Glomerular visceral epithelial cell (primary cell): ENCODE results near the gene NFE2L2.
"Not testable (repeated sequence)": the region's sequence is repeated elsewhere in the genome, so short reads cannot be mapped to it uniquely, and the experiment has no call there.

Experiments used
- DNase-seq: peaks from one replicate; pipeline ENCODE4 v3.0.0-alpha.2; 2016; ENCODE audit errors: extremely low spot score

Gene NFE2L2

GRCh38 chr2:177264693-177265587, at the start of gene NFE2L2:
TSS of gene NFE2L2 (minus strand) at chr2:177264727. CDS start at chr2:177264576, 151 bp downstream.
- DNase-seq: peak; percentile 93

DNA sequence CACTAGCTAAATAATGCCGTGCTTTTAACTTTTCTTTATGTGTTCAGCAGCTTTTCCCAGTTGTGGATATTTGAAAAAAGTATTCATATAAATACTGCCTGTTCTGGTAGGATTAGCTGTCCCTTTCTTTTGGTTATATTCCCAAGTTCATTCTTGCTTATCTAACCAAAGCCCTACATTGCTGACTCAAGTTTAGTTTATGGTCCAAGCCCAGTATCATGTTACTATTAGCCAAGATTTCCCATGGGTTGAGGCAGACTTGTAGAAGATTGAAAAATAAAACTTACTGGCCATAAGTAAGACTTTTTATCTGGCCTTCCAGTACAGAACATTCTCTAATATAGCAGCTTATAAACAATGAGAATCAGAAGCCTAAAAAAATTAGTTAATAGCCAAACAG, 49.7 kb upstream of the NFE2L2 start:
- DNase-seq: no peak

DNA sequence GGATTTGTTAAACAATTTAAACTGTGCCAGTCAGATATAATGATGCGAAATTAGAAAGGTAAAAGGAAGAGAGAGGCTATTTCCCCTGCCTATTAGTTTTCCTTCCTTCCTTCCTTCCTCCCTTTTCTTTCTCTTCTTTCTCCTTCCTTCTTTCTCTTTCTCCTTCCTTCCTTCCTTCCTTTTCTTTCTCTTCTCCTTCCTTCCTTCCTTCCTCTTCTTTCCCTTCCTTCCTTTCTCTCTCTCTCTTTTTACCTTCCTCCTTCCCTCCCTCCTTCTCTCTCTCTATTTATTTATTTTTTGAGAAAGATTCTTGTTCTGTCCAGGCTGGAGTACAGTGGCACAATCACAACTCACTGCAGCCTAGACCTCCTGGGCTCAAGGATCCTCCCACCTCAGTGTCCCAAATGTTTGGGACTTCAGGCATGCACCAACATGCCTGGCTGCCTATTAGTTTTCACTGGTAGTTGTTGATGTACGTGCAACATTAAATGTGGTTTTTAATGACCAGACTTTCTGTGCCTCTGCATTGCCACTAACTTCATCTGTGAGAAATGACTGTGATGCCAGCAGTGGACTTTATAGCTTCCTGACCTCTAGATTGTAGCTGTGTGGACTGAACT, 48.7 kb upstream of the NFE2L2 start:
- DNase-seq: no peak

- no peak for DNase-seq
These were observed 48.0 kb upstream of the NFE2L2 start for GRCh38 chr2:177312562-177312961.

- not testable (repeated sequence) for DNase-seq
These were observed 45.3 kb upstream of the NFE2L2 start for GRCh38 chr2:177309672-177310309.

GRCh38 chr2:177306550-177306949, 42.0 kb upstream of the NFE2L2 start:
- no peak for DNase-seq

DNA sequence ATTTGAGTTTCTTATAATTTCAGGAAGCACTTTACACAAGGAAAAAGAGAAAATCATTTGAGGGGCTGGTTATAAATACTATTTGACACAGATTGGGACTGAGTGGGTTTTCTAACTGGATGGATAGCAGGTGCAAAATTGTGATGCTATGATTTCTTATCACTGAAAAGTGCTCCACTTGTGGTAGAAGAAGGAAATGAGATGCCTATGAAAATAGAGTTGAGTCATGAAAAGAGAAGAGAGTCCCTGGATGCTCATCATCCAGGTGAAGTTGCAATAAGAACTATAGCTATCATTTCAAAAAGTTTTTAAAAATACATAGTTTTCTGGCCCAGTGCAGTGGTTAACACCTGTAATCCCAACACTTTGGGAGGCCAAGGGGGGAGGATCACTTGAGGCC, 39.4 kb upstream of the NFE2L2 start:
- no peak for DNase-seq

DNA sequence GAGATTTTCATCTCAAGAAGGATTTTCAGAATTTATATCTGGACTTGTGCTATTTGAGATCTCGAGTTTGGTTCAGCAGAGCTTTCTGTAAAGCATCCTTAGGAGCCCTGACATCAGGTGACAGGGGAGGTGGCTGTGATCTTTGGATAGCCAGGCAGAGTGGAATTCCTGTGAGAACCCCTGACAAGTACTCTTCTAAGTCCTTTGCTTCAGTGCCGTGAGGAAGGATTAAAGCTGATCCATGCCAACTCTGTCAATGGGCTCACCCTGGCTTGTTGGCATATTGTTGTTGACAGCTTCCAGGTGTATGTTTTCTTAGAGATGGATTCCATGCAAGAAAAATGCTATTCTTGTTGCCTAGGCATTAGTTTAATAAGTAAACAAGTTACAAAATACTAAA, 38.0 kb upstream of the NFE2L2 start:
- no peak for DNase-seq

GRCh38 chr2:177298191-177298590, 33.7 kb upstream of the NFE2L2 start:
- DNase-seq: no peak

DNA sequence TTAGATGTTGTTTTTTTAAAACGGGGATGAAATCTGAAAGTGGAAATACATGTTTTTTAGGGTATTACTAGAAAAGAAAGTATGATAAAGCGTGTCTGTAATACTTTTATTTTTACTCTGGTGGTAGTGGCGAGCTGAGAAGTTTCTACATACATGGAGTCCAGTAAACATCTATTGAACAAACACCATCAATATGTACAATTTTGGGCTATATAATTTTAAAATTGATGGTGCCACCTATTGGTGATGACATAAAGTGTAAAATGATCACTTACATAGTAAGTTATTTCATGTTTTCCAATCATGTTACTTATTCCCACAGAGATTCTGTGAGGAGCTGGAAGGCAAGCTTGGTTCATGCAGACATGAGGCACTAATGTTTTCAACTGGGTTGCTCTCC, 31.5 kb upstream of the NFE2L2 start:
- peak; percentile 25 for DNase-seq

DNA sequence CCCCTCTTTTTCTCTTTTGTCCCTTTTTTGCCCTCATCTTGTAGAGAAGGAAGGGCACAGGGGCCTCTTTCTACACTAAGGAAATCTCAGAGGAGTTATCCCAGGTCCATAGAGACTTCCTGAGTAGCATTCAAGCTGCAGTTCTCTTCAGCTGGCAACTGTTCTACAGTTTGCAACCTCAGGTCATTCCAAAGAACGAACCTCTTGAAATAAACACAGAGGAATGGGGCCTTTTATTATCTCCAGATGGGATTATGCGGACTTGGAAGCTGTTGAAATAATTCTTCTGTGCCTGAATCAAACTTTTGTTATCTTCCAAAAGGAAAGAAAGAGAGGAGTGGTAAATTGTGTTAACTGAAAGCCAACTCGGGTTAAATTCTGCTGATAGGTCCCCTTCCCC, 31.0 kb upstream of the NFE2L2 start:
- DNase-seq: no peak

GRCh38 chr2:177291701-177292100, 27.2 kb upstream of the NFE2L2 start:
- DNase-seq: no peak

- DNase-seq: no peak
These were observed 25.5 kb upstream of the NFE2L2 start for GRCh38 chr2:177289824-177290628.

DNA sequence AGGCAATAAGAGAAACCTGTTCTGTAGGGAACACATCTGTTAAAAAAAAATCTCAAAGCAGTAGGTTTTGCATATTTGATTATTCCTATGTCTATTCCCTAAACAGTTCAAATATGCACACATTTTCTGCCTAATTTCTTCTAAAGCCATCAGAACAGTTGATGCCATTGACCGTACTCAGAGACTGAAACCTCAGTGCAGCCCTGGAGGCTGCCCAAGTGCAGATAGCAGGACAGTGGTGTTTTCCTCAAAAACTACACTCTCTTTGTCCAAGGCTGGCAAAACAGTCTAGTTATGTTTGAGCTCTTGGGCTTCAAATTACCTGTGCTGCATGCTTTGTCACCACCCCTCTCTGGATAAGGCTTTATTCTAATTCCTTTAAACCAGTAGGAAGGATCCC, 23.3 kb upstream of the NFE2L2 start:
- no peak for DNase-seq

GRCh38 chr2:177285892-177286715, 21.6 kb upstream of the NFE2L2 start:
- no peak for DNase-seq

- DNase-seq: no peak
These were observed 20.0 kb upstream of the NFE2L2 start for GRCh38 chr2:177284531-177284930.

DNA sequence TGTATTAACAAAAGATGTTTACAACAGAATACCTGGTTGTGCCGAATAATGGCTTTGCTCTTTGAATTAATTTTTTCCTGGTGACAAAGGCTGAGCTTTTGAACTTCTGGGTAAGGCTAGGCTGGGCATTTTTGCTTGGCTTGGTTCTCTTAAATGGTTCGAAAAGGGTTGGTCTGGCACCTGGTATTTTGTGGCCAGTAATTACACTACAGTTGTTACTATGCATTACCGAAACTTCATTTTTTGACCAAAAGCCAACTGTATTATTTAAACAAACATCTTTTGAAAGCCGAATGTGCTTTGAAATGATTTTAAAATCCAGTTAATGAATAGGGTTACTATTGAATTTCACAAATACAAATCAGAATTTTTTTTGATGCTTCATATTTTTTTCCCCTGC, 19.4 kb upstream of the NFE2L2 start:
- no peak for DNase-seq

- no peak for DNase-seq
These were observed 18.5 kb upstream of the NFE2L2 start for GRCh38 chr2:177282787-177283572.

GRCh38 chr2:177282181-177282641, 17.7 kb upstream of the NFE2L2 start:
- peak; percentile 57 for DNase-seq
